HEK293 (cell line): ENCODE data around the gene OTUB2.

Source experiments
- CTCF ChIP-seq: fragments of 450-650 bp; formaldehyde crosslinking; IDR thresholded peaks from 2 replicates; pipeline ENCODE4 v1.5.1; 2016; ENCODE audit warnings: missing biosample characterization, missing genetic modification characterization
- ZNF426 ChIP-seq: fragments of 450-650 bp; formaldehyde crosslinking; IDR thresholded peaks from 2 replicates; pipeline ENCODE4 v1.5.1; 2017; ENCODE audit warnings: missing biosample characterization, missing genetic modification characterization, mild to moderate bottlenecking, inconsistent platforms, moderate library complexity

- TF ChIP-seq CTCF (no peak), ZNF426 (tag by site-specific recombination) (no peak)
Observed at GRCh38 chr14:94056579-94057308, 30.6 kb downstream of the OTUB2 start.
